B cell (primary cell): Measurements from ENCODE around the gene MYCN.

Experiments
- CTCF ChIP-seq: fragments of 200-600 bp; IDR thresholded peaks from one replicate; pipeline ENCODE4 v1.8.0; 2022; ENCODE audit warnings: antibody characterized with exemption, mild to moderate bottlenecking
- EZH2 ChIP-seq: IDR thresholded peaks from 2 replicates; pipeline ENCODE4 v1.6.1; 2012; ENCODE audit warnings: borderline replicate concordance, low read depth, mild to moderate bottlenecking, moderate library complexity, low read length; ENCODE audit not compliant: insufficient read depth, poor library complexity, severe bottlenecking

DNA sequence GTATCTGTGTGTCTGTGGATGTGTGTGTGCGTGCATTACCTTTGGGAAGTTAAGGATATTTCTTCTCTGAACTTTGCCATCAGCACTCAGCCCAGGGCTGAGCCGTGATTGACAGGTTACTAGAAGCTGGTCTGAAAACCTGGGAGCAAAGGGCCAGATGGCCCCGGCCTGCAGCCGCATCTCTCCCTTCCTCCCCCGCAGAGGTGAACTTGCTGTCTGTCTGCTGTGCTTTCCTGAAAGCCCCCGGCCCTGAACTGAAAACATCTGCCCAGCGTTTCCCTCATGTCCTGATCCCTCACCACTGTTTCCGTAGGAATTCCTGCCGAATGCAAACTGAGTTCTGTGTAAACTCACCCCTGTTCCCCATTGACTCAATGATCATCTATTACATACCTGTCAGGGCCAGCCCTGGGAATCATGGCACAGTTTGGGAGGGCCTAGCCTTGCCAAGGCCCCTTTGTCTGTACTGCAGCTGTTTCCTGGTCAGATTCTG, 45.8 kb downstream of the MYCN start:
- TF ChIP-seq CTCF (no peak), EZH2 (no peak)
